Panc1 (cell line): ENCODE data around the gene RNF214. TPM values are rescaled to one million over a fixed set of nuclear protein-coding genes. Genes with fewer than 3 reads are reported as not detected.

Source experiments
- ATAC-seq: fragments of 200-7000 bp; cut with Tn5 transposase; 2 replicates; pipeline ENCODE4 v1.9.1; 2020; ENCODE audit warnings: mild to moderate bottlenecking, moderate library complexity
- BruUV-seq: library from RNA; stranded (reverse); fragments of 400-500 nt; replicated peaks from 2 replicates; lab custom pipeline; 2021; lab: Mats Ljungman, UMichigan
- CTCF ChIA-PET: fragments of 300-600 bp; sonication (Branson Sonifier 250); formaldehyde crosslinking; loops from one replicate; lab custom pipeline; 2022; ENCODE audit warnings: antibody characterized with exemption; lab: Charles Lee
- POLR2A ChIA-PET: fragments of 300-600 bp; sonication (Branson Sonifier 250); formaldehyde crosslinking; loops from one replicate; lab custom pipeline; 2022; ENCODE audit warnings: antibody characterized with exemption; lab: Charles Lee
- DNase-seq: peaks from one replicate; pipeline ENCODE4 v3.0.0-alpha.2; 2010; ENCODE audit warnings: low read depth, low spot score
- H3K27ac ChIP-seq: 2 replicates; pipeline ENCODE4 v1.5.1; 2011; ENCODE audit warnings: mild to moderate bottlenecking, low read length, inconsistent platforms
- H3K27me3 ChIP-seq: fragments of 200-500 bp; sonication (Bioruptor generic); 2 replicates; pipeline ENCODE4 v1.6.0; 2014; ENCODE audit warnings: low read length, inconsistent platforms; ENCODE audit not compliant: control insufficient read depth, insufficient read depth
- H3K36me3 ChIP-seq: fragments of 200-500 bp; sonication (Bioruptor generic); 2 replicates; pipeline ENCODE4 v1.5.1; 2014; ENCODE audit warnings: inconsistent platforms, mild to moderate bottlenecking, low read length, moderate library complexity; ENCODE audit not compliant: control insufficient read depth, insufficient read depth
- H3K4me1 ChIP-seq: 2 replicates; pipeline ENCODE4 v1.5.1; 2011; ENCODE audit warnings: inconsistent platforms, mild to moderate bottlenecking, low read length, moderate library complexity; ENCODE audit not compliant: control insufficient read depth, insufficient read depth
- H3K4me3 ChIP-seq, 2 experiments: 2 replicates each; pipeline ENCODE4 v1.5.1; 2011 to 2012; ENCODE audit warnings: low read depth in 2 of 2, low read length in 2 of 2, mild to moderate bottlenecking in 2 of 2, inconsistent platforms in 1 of 2, moderate library complexity in 1 of 2
- H3K9me3 ChIP-seq: fragments of 200-500 bp; sonication (Bioruptor generic); 2 replicates; pipeline ENCODE4 v1.5.1; 2014; ENCODE audit warnings: low read depth, mild to moderate bottlenecking, inconsistent platforms, low read length, moderate library complexity; ENCODE audit not compliant: control insufficient read depth, insufficient read depth
- CTCF ChIP-seq: fragments of 450-650 bp; IDR thresholded peaks from 2 replicates; pipeline ENCODE4 v1.5.1; 2017; ENCODE audit warnings: mild to moderate bottlenecking
- POLR2AphosphoS5 ChIP-seq: IDR thresholded peaks from 2 replicates; pipeline ENCODE4 v1.6.1; 2012; ENCODE audit warnings: mild to moderate bottlenecking, low read depth, low read length, moderate library complexity
- REST ChIP-seq, 2 experiments: IDR thresholded peaks; 2 replicates each; pipeline ENCODE4 v1.6.1; 2011 to 2012; ENCODE audit warnings: low read depth in 2 of 2, control low read depth in 1 of 2, low read length in 1 of 2, mild to moderate bottlenecking in 1 of 2, moderate library complexity in 1 of 2; ENCODE audit not compliant: insufficient read depth in 1 of 2
- SIN3A ChIP-seq: IDR thresholded peaks from 2 replicates; pipeline ENCODE4 v1.6.1; 2012; ENCODE audit warnings: low read depth, mild to moderate bottlenecking, low read length, moderate library complexity, borderline replicate concordance; ENCODE audit not compliant: insufficient read depth
- TCF7L2 ChIP-seq: IDR thresholded peaks from 2 replicates; pipeline ENCODE4 v1.6.1; 2011; ENCODE audit warnings: mild to moderate bottlenecking, low read depth, low read length, inconsistent platforms
- in situ Hi-C: cut with HindIII; loops from 2 replicates; pipeline ENCODE4 v1.10.0; 2016; ENCODE audit warnings: low sequenced_read_pairs, low pct_unique_long_range_greater_than_20kb
- intact Hi-C: fragments of 100-400 bp; cut with micrococcal nuclease; formaldehyde crosslinking; loops from one replicate; pipeline ENCODE4 v1.10.0; 2022; ENCODE audit not compliant: unreplicated experiment
- total RNA-seq: library from RNA; stranded (reverse); gene quantifications from one replicate; pipeline ENCODE4 v1.2.1, GENCODE V29; 2021; ENCODE audit not compliant: unreplicated experiment

Gene RNF214
- total RNA-seq, 1 experiment from 2014 or later = 39.7 TPM

- TF ChIP-seq TCF7L2 (no peak), SIN3A (no peak), REST (IDR thresholded peaks at IDR 0.05; ENCODE audit: insufficient read depth in 1 of 2, low read depth in 2 of 2, low read length in 1 of 2) (no peak), CTCF (no peak), POLR2AphosphoS5 (no peak)
- in situ Hi-C loops = no loop called here
- no peaks in the 10 kb centered on the region for H3K36me3 ChIP-seq
- ChIA-PET CTCF (interaction anchor here (0.7 kb wide), 1 partner anchor 1868 kb away, joined by 5 read pairs; no protein-coding TSS in a partner anchor), POLR2A (no interaction called here)
- H3K4me3 ChIP-seq = no peak overlapping the region
- no TSS peak for BruUV-seq
- DNase-seq (no peak), ATAC-seq (no peak)
- no peaks in the 10 kb centered on the region for H3K27me3 ChIP-seq
- peaks cover 10% of the 10 kb centered on the region for H3K4me1 ChIP-seq
- intact Hi-C loops = no loop called here
- H3K9me3 ChIP-seq = no peaks in the 10 kb centered on the region
- H3K27ac ChIP-seq = no peak overlapping the region
Observed at GRCh38 chr11:117183724-117184349, 48.6 kb upstream of the RNF214 start.

- DNase-seq = no peak
- no peak overlapping the region for H3K4me3 ChIP-seq
- in situ Hi-C loops = no loop called here
- ATAC-seq = no peak
- H3K36me3 ChIP-seq = no peaks in the 10 kb centered on the region
- no peaks in the 10 kb centered on the region for H3K27me3 ChIP-seq
- BruUV-seq = no TSS peak
- intact Hi-C loops = no loop called here
- no peaks in the 10 kb centered on the region for H3K9me3 ChIP-seq
- CTCF ChIA-PET = interaction anchor here (0.7 kb wide), 1 partner anchor 48 kb away, joined by 11 read pairs; no protein-coding TSS in a partner anchor
- no peaks in the 10 kb centered on the region for H3K4me1 ChIP-seq
- POLR2A ChIA-PET = no interaction called here
- no peak for TF ChIP-seq CTCF
- TF ChIP-seq REST (IDR thresholded peaks at IDR 0.05; ENCODE audit: insufficient read depth in 1 of 2, low read depth in 2 of 2, low read length in 1 of 2) = no peak
- TF ChIP-seq SIN3A = no peak
- TF ChIP-seq POLR2AphosphoS5 = no peak
- TF ChIP-seq TCF7L2 = no peak
- H3K27ac ChIP-seq = no peak overlapping the region
Observed at GRCh38 chr11:117185736-117186430, 46.6 kb upstream of the RNF214 start.
